ENCODE measurements around the gene SLC12A6. TPM values are rescaled to one million over a fixed set of nuclear protein-coding genes. Genes with fewer than 3 reads are reported as not detected.

The SLC12A6 gene
- total and polyA plus RNA-seq, 11 donors: 6.1 to 35.1 (median 23.0) TPM

GRCh38 chr15:34361278-34361677 is 23.7 kb upstream of the SLC12A6 start:
- Histone ChIP-seq H3K27me3 (no peaks in the 10 kb centered on the region), H3K9me3 (no peaks in the 10 kb centered on the region), H3K4me3 (no peak overlapping the region), H3K4me1 (peaks cover 0 to 17% (median 11%) of the 10 kb centered on the region in 12 donors), H3K27ac (no peak overlapping the region), H3K36me3 (peaks cover 0 to 75% (median 66%) of the 10 kb centered on the region in 9 donors)
- ATAC-seq (no peak), DNase-seq (no peak)
- intact Hi-C loops (cut with DNase I): loop anchor here in 5 of 10 donors (10.0 kb wide), 5 partner anchors 94 to 296 kb away; partner anchors contain the start of genes EMC7 (in 3 of the 5), PGBD4 (in 3 of the 5) and GOLGA8B (in 1 of the 5)
- TF ChIP-seq CTCF (IDR thresholded peaks at IDR 0.05) (no peak), POLR2A (IDR thresholded peaks at IDR 0.05) (no peak)
- 87 to 90% (median 87%) methylated on average over 7 of the region's 7 CpGs for WGBS, 4 donors

- 78 to 100% (median 92%) methylated on average over 1 of the region's 1 CpG for WGBS, 4 donors
- Histone ChIP-seq H3K9me3 (no peaks in the 10 kb centered on the region), H3K27ac (no peak overlapping the region), H3K4me1 (peaks cover 0 to 8% (median 3%) of the 10 kb centered on the region in 12 donors), H3K36me3 (peaks cover 0 to 80% (median 71%) of the 10 kb centered on the region in 9 donors), H3K27me3 (no peaks in the 10 kb centered on the region), H3K4me3 (no peak overlapping the region)
- ATAC-seq: no peak
- intact Hi-C loops (cut with DNase I): loop anchor here in 5 of 10 donors (10.0 kb wide), 5 partner anchors 95 to 295 kb away; partner anchors contain the start of genes EMC7 (in 3 of the 5), PGBD4 (in 3 of the 5) and GOLGA8B (in 1 of the 5)
- DNase-seq: no peak
- no peak for TF ChIP-seq POLR2A (IDR thresholded peaks at IDR 0.05)
- TF ChIP-seq CTCF (IDR thresholded peaks at IDR 0.05): no peak
These were observed 22.7 kb upstream of the SLC12A6 start for GRCh38 chr15:34360298-34360697.

- no peak overlapping the region for H3K4me3 ChIP-seq
- H3K4me1 ChIP-seq: no peaks in the 10 kb centered on the region
- H3K9me3 ChIP-seq: no peaks in the 10 kb centered on the region
- H3K27ac ChIP-seq: no peak overlapping the region
- no peaks in the 10 kb centered on the region for H3K27me3 ChIP-seq
- intact Hi-C loops (cut with DNase I): loop anchor here in 1 of 10 donors (5.0 kb wide), 1 partner anchor 117 kb away; no protein-coding TSS in a partner anchor
- DNase-seq: no peak
- peaks cover 0 to 80% (median 71%) of the 10 kb centered on the region in 9 donors for H3K36me3 ChIP-seq
- ATAC-seq: peak in 1 of 4 donors; percentile 29
- no peak for TF ChIP-seq POLR2A (IDR thresholded peaks at IDR 0.05)
- TF ChIP-seq CTCF (IDR thresholded peaks at IDR 0.05): no peak
- 70 to 86% (median 80%) methylated on average over 1 to 3 of the region's 3 CpGs for WGBS, 4 donors
These were observed 21.8 kb upstream of the SLC12A6 start for GRCh38 chr15:34359416-34359815.

- H3K36me3 ChIP-seq: peaks cover 0 to 79% (median 68%) of the 10 kb centered on the region in 9 donors
- H3K4me1 ChIP-seq: no peaks in the 10 kb centered on the region
- no peak for ATAC-seq
- intact Hi-C loops (cut with DNase I): loop anchor here in 1 of 10 donors (5.0 kb wide), 1 partner anchor 117 kb away; no protein-coding TSS in a partner anchor
- no peaks in the 10 kb centered on the region for H3K9me3 ChIP-seq
- TF ChIP-seq CTCF (IDR thresholded peaks at IDR 0.05) (no peak), POLR2A (IDR thresholded peaks at IDR 0.05) (no peak)
- DNase-seq: no peak
- H3K27ac ChIP-seq: no peak overlapping the region
- WGBS, 4 donors: 90 to 98% (median 96%) methylated on average over 4 of the region's 4 CpGs
- H3K4me3 ChIP-seq: no peak overlapping the region
- H3K27me3 ChIP-seq: no peaks in the 10 kb centered on the region
These were observed 21.4 kb upstream of the SLC12A6 start for GRCh38 chr15:34358948-34359347.

Data from heart left ventricle (tissue), 16 donors.